HG03045 (cell line): Measurements from ENCODE around the gene PLIN5.

Source experiments
- ATAC-seq: cut with Tn5 transposase; IDR thresholded peaks from one replicate; pipeline ENCODE4 v1.9.1; 2021; ENCODE audit warnings: mild to moderate bottlenecking, moderate library complexity; ENCODE audit not compliant: unreplicated experiment

Gene PLIN5

DNA sequence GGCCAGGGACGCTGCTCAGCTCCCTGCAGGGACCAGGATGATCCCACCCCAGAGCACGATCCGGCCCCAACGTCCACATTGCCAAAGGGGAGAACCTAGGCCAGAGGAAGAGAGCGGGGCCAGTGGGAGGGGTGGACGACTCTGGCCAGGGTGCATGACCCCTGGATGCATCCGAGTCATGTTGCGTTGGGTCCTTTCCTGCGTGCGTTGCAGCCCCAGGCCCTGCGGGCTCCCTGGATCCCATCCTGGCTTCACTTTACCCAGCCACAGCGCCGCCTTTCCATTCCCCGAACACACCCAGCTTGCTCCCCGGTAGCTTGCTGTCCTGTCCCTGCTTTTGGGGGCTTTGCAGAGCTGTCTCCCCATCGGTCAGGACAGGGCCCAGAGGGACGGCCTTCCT lies 27.2 kb downstream of the PLIN5 start:
- ATAC-seq = no peak

DNA sequence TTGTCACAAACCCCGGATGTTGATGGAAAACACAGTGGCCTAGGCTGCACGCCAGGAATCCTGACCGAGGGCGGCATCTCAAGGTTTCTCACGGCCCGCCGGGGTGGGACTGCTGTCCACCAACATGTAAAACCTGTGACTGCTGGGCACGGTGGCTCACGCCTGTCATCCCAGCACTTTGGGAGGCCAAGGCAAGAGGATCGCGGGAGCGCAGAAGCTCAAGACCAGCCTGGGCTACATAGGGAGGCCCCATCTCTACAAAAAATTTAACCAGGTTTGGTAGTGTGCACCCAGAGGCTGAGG lies 27.9 kb downstream of the PLIN5 start:
- ATAC-seq = no peak

DNA sequence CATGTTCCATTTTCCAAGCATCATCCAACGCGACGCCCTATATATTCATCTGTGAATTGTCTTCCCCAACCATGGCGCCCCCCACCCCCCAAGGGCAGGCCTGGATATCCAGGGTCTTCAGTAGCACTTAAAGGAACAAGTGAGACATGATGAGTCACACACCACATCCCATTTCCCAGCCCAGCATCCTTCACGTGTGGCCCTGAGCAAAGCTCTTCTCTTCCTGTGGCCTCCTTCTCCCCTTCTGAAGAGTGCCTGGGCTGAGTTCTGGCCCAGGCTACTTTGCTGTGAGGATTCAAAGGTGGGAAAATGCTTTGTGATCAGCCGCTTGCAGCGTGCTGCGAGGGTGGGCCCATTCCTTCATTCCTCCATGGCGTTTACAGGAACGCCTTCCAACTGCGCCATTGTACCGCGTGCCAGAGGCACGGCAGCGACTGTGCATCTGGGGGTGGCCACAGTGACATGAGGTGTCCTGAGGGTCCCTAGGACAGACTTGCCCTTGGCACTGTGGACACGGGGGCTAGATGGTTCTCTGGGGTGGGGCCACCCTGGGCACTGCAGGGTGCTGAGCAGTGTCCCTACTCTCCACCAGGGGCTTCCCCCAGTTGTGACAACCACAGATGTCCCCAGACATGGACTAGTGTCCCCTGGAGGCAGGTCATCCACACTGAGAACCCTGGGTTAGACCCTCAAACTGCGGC lies 28.4 kb downstream of the PLIN5 start:
- no peak for ATAC-seq

DNA sequence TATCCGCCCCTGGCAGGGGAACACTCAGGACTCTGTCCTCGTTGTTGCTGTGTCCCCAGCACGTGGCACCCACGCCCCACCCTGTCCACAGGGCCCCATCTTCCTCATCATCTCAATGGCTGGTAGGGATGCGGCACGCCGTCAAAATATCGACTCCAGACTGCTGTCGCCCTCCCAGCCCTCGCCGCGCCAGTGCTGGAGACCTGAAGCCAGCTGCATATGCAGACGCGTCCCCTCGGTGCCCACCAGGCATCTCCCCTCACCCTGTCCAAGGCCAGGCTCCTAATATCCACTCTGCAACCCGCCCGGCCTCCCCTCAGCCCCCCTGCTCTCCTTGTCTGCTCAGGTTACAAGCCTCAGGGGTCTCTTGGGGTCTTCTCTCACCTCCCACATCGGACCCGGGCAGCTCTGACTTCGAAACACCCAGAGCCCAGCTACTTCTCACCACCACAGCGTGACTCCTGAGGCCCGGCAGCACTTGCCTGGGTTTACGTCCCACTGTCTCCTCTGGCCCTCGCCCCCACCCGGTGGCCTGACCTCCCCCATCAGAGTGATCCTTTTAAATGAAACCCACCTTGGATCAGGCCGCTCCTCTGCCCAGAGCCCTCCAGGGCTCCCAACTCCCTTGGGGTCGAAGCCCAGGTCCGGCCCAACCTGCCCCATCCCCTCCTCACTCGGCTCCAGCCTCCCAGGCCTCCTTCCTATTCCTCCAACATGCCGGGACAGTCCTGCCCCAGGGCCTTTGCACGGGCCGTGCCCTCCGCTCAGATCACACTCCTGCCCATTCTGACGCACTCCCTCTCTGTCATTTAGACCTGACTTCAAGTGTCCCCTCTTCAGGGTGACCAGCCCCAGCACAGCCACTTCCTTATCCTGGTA lies 29.2 kb downstream of the PLIN5 start:
- ATAC-seq = no peak

DNA sequence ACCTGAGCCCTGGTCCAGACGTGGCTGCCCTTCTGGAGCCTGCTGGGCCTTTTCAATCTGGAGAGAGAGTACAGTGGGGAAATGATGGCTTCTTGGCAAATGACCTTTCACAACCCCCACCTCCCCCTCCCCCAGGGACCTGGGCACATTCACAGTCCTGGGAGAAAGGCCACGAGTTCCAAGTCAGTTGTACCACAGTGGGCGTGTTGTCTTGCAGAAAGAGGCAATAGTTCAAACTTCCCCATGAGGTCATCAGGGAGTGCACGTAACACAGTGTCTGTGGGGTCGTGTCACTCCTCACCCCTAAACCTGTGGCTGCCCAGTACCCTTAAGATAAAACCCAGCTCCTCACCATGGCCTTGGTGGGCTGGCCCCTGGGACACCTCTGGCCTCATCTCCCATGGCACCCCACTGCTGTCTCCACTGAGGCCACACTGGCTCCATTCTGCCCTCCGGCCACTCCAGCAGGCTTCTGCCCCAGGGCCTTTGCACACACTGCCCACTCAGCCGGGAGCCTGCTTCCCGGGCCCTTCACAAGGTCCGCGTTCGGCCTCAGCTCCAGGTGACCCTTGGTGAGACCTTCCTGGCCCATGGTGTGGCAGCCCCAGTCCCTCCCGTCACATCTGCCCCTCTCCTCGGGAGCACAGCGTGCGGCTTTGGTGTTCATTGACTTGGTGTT lies 30.0 kb downstream of the PLIN5 start:
- ATAC-seq = no peak

DNA sequence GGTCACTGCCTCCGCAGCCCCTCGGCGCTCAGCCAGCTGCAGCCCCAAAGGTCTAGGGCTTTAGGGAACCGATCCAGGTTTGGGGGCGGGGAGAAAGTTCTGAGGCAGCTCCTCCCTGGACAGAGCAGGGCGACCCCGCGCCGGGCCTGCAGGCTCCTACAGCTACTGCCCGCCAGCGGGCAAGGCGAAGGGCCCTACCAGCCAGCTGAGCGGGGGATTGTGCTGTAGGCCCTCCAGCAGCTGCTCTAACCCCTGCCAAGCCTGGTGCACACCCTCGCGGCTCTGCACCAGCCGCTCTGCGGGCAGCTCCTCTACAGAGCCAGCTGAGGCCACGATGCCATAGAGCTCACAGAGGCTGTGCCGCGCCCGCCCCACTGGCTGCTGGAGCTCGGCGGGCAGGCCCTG lies 30.7 kb downstream of the PLIN5 start:
- ATAC-seq = no peak

DNA sequence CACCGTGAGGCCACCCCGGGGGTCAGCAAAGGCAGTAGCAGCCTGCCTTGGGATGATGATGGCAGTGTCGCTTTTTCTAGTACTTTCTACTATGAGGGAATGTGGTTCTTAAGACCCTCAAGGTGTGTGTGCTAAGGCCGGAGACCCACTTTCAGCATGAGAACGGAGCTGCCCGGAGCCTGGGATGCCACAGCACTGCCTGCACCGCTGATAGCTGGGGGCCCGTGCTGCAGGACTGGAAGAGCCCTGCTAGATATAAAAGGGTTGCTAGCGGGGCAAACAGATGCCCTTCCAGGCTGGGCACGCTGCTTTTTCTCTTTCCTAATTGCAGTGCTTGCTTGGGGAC lies 31.2 kb downstream of the PLIN5 start:
- no peak for ATAC-seq

DNA sequence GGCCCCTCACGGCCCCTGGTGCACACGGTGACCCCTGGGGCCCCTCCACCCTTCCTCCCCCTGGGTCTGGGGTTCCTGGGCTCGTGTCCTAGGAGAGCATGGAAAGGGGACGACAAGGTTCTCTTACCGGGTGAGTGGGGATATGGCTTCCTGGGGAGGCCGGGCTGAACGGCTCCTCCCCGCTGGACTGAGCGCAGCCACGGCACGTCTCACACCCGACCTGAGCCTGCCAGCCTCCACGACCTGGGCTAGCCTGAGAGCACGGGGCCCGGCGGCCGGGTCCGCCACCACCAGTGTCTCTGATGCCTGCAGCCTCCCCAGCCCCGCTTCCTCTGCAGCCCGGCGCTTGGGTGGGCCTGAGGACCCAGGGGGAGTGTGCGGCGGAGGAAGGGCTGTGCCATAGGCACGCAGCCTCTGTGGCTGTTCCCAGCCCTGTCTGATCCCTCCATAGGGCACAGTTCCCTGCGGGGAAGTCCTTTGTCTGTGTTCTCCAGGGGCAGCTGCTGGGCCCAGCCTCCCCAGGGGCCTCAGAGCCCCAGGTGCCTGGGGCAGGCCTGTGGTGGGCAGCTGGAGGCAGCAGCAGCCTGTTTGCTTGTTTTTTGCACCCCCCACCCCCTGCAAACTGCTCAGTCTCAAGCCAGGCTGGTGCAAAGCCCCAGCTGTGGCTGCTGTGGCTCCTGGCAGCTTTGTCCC lies 31.7 kb downstream of the PLIN5 start:
- ATAC-seq = no peak

DNA sequence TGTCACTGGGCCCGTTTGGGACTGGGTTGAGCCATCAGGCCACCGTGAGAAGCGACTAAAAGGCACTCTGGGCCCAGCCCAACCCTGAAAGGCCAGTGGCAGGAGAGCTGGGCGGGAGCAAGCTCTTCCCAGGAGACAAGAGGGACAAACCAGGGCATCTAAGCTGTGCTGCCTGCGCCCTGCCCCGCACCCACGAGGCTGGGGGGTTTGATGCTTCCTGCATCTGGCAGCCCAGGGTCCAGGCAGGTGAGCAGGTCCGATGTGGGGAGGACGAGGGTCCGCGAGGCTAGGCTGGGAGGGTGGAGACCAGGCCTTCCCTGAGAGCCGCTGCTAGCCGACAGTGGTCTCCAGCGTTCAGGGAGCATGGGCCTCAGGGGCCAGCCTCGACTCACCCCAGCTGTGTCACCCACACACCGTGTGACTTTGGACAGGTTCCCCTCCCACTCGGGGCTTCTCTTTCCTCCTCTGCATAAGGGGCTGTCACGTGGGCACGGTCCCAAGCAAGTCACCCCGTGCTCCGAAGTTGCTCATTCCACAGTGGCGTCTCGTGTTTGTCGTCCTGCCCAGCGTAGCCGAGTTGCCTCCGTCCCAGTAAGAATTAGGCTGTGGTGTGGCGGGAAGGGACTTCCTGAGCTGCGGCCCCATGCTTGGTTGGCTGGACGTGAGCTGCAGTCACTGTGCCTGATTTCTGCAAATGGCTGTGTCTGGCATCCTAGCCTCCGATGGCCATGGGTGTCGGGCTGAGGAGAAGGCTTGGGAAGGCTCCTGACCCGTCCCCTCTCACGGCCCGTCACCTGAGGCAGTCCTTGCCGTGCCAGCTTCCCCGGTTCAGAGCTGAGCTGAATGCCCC lies 32.5 kb downstream of the PLIN5 start:
- ATAC-seq = no peak

DNA sequence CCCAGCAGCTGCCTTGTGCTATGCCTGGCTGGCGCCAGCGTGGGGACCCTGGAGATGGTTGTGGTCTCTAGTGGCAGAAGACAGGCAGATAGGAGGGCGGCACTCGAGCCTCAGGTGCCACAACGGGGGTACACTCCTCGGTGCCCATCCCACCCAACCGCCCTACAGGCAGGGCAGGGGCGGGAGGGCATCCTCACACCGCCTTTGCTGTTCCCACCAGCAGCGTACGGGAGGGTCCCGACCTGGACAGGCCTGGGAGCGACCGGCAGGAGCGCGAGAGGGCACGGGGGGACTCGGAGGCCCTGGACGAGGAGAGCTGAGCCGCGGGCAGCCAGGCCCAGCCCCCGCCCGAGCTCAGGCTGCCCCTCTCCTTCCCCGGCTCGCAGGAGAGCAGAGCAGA lies 33.3 kb downstream of the PLIN5 start:
- no peak for ATAC-seq

DNA sequence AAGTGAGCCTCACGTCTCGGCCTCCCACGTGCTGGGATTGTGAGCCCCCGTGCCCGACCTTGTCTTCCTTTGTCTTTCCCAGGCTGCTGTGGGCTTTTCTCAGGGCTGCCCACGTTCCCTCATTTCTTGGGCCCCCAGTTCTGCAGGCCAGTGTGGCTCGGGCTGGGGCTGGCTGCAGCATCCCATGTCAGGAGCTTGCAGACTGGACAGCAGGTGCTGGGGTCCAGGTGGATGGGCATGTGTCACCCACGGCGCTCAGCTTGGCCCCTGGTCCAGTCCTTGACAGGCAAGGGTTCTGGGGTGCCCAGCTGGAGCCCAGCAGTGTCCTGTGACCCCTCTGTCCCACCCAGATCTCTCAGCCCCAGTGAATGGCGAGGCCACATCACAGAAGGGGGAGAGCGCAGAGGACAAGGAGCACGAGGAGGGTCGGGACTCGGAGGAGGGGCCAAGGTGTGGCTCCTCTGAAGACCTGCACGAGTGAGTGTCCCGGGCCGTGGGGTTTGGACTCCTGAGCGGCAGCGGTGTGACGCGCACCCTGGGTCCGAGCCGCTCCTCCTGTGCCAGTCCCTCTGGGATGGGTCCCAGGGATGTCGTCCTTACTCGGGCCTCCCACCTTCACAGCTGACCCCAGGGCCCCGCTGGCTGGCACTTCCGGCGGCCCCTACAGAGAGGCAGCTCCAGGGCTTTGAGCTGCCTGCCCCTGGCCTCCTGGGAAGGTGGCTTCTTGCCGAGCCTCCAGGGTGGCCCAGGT lies 34.0 kb downstream of the PLIN5 start:
- ATAC-seq = no peak

DNA sequence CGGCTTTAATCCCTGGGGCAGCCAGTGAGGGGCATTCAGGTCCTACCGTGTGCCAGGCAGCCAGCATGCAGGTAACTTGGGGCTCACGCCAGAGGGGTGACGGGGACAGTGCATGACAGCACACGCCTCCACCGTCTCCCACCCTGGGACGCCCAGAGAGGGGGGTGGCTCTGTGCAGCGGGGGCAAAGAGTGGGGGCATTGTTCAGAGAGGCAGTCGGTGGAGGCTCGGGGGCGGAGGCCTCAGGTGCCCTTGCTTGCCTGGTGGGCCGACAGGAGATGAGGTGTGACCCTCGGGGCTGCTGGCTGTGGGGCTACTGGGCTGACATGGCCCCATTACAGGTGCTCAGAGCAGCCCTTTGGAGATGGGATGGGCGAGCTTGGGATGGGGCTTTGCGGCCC lies 35.2 kb downstream of the PLIN5 start:
- ATAC-seq = no peak

DNA sequence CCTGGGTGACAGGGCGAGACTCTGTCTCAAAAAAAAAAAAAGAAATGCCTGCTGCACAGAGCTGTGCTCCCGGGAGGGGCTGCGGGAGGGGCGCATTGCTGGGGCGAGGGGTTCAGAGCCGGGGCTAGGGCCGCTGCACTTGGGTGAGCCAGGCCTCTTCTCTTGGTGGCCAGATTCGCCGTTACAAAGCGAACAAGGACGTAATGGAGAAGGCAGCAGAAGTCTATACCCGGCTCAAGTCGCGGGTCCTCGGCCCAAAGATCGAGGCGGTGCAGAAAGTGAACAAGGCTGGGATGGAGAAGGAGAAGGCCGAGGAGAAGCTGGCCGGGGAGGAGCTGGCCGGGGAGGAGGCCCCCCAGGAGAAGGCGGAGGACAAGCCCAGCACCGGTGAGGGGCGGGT lies 35.7 kb downstream of the PLIN5 start:
- no peak for ATAC-seq

DNA sequence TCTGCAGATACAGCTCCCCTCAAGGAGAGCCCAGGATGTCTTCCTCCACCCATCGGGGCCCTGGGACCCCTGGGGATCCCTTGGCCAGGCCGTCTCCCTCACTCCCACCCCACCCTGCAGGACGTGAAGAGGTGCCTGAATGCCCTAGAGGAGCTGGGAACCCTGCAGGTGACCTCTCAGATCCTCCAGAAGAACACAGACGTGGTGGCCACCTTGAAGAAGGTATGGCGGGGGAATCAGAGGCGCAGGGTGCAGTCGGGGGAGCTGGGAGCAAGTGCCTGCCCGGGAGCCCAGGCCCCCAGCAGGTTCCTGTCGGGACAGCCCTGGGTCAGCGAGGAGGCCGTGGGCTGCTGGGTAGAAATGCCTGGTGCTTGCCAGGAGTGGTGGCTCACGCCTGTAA lies 36.3 kb downstream of the PLIN5 start:
- no peak for ATAC-seq

DNA sequence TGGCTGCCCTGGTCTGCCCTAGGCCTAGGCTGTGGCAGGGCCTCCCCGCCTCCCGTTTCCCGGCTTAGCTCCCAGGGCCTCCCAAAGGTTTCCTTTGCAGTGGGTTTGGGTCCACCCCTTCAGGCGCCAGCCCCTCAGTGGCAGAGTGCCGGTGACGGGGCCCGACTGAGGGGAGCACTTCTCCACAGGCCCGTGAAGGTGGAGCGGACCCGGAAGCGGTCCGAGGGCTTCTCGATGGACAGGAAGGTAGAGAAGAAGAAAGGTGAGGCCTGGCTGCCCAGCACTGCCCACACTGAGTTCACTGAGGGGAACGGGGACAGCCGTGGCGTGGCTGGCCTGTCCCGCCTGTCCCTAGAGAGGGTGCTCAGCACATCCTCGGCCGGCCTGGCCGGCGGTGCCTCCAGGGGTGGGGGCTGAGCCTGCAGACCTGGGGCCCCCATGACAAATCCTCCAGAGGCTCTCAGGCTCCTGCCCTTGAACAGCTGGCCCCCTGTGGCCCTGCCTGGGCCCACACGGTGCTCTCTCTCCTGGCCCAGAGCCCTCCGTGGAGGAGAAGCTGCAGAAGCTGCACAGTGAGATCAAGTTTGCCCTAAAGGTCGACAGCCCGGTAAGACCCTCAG lies 37.1 kb downstream of the PLIN5 start:
- ATAC-seq = no peak

DNA sequence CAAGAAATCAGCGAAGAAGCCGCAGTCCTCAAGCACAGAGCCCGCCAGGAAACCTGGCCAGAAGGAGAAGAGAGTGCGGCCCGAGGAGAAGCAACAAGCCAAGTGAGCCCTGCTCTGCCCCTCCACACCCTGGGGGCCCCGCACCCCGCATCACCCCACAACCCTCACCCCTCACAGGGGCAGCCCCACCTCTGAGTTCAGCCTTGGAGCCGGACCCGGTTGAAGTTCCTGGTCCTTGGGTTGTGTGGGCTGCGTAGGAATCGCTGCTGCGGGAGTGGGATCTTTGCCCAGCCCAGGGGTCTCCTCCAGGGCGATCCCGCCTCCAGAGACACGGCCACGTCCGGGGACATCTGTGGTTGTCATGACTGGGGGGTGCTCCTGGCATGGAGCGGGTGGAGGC lies 38.7 kb downstream of the PLIN5 start:
- no peak for ATAC-seq

DNA sequence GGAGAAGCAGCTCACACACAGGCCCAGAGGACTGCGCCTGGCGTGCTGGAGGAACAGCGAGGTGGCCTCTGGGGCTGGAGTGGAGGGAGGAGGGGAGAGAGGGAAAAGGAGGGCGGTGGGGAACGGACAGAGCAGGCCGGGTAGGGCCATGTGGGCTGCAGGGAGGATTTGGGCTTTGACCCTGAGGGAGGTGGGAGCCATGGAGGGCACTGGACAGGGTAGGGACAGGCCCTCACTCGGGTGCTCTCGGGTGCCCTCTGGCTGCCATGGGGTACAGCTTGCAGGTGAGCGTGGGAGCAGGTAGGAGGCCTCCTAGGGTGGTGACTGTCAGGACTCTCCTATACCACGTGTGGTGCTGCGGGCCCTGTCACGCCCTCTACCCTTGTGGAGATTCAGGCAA lies 39.6 kb downstream of the PLIN5 start:
- no peak for ATAC-seq

DNA sequence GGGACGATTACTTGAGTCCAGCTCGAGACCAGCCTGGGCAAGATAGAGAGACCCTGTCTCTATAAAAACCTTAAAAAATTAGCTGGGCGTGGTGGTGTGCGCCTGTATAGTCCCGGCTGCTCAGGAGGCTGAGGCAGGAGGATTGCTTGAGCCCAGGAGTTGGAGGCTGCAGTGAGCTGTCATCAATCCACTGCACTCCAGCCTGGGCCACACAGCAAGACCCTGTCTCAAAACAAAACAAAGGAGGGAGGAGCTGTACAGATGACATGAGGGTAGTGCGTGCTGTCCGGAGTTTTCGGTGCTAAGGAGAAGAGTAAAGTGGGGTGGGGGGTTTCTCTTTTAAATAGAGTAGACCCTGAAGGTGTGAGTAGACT lies 40.3 kb downstream of the PLIN5 start:
- no peak for ATAC-seq

DNA sequence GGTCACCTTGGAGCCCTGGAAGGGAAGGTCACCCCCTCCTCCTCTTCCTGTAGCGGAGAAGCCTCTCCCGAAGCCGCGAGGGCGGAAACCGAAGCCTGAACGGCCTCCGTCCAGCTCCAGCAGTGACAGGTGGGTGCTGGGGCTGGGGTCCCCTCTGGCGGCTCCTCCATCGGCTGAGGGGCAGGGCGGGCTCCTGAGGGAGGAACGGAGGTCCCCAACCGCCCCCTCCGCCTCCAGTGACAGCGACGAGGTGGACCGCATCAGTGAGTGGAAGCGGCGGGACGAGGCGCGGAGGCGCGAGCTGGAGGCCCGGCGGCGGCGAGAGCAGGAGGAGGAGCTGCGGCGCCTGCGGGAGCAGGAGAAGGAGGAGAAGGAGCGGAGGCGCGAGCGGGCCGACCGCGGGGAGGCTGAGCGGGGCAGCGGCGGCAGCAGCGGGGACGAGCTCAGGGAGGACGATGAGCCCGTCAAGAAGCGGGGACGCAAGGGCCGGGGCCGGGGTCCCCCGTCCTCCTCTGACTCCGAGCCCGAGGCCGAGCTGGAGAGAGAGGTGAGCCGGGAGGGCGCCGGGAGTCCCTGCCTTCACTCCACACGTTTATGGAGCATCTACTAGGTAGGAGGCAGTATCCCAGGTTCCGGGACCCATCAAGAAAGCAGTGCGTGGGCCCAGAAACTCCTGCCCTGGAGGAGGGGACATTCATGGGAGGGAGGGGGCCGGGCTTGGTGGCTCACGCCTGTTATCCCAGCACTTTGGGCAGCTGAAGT lies 40.9 kb downstream of the PLIN5 start:
- no peak for ATAC-seq
